Measurements from ENCODE around the gene CEP250. TPM values are rescaled to one million over a fixed set of nuclear protein-coding genes. Genes with fewer than 3 reads are reported as not detected.
A peak's percentile ranks its signal among the peaks of the same experiment; 100 is the strongest.

CEP250 gene
- total and polyA plus RNA-seq, 8 donors = 23.4 to 80.0 (median 71.3) TPM

DNA sequence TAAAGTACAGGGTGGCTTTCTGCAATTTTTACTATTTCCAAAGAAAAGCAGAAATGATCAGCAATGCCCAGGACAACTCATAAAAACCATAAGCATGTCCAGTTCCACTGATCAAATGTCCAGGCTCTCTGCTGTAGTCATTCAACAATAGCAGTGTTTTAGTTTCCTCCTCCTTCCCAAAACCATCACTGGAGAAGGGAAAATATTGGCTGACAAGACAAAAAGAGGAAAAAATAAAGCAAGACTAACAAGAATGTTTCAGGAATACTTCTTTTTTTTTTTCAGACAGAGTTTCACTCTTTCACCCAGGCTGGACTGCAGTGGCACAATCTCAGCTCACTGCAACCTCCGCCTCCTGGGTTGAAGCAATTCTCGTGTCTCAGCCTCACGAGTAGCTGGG is 45.9 kb upstream of the CEP250 start:
- Histone ChIP-seq H3K4me3 (no peak overlapping the region), H3K4me1 (peaks cover 0 to 10% of the 10 kb centered on the region in 2 donors), H3K36me3 (peaks cover 0 to 43% of the 10 kb centered on the region in 2 donors), H3K9me3 (peaks cover 0 to 4% of the 10 kb centered on the region in 2 donors), H3K27ac (no peak overlapping the region), H3K27me3 (no peaks in the 10 kb centered on the region)
- ATAC-seq = no peak
- no peak for DNase-seq
- TF ChIP-seq, protein P1, sequence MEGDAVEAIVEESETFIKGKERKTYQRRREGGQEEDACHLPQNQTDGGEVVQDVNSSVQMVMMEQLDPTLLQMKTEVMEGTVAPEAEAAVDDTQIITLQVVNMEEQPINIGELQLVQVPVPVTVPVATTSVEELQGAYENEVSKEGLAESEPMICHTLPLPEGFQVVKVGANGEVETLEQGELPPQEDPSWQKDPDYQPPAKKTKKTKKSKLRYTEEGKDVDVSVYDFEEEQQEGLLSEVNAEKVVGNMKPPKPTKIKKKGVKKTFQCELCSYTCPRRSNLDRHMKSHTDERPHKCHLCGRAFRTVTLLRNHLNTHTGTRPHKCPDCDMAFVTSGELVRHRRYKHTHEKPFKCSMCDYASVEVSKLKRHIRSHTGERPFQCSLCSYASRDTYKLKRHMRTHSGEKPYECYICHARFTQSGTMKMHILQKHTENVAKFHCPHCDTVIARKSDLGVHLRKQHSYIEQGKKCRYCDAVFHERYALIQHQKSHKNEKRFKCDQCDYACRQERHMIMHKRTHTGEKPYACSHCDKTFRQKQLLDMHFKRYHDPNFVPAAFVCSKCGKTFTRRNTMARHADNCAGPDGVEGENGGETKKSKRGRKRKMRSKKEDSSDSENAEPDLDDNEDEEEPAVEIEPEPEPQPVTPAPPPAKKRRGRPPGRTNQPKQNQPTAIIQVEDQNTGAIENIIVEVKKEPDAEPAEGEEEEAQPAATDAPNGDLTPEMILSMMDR (IDR thresholded peaks at IDR 0.05) = no peak
- intact Hi-C loops (cut with DNase I) = no loop called here

DNA sequence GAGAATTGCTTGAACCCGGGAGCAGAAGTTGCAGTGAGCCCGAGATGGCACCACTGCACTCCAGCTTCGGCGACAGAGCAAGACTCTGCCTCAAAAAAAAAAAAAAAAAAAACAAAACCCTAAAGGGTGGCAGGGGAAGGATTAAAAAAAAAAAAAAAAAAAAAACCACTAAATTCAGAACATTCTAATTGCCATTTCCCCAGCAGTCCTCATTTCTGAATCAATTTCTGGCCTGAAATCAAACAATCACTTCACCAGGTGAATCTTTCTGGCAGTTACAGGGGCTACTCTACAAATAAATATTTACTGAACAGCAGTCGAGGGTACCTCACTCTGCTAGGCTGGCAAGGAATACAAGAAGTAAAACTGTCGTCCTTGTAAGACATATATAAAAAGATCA is 44.8 kb upstream of the CEP250 start:
- Histone ChIP-seq H3K9me3 (peaks cover 0 to 4% of the 10 kb centered on the region in 2 donors), H3K4me1 (peaks cover 0 to 10% of the 10 kb centered on the region in 2 donors), H3K36me3 (peaks cover 0 to 43% of the 10 kb centered on the region in 2 donors), H3K4me3 (peak overlapping the region in 1 of 2 donors; percentile 78), H3K27ac (no peak overlapping the region), H3K27me3 (no peaks in the 10 kb centered on the region)
- ATAC-seq (no peak), DNase-seq (no peak)
- intact Hi-C loops (cut with DNase I) = no loop called here
- TF ChIP-seq, protein P1 (IDR thresholded peaks at IDR 0.05) = no peak

DNA sequence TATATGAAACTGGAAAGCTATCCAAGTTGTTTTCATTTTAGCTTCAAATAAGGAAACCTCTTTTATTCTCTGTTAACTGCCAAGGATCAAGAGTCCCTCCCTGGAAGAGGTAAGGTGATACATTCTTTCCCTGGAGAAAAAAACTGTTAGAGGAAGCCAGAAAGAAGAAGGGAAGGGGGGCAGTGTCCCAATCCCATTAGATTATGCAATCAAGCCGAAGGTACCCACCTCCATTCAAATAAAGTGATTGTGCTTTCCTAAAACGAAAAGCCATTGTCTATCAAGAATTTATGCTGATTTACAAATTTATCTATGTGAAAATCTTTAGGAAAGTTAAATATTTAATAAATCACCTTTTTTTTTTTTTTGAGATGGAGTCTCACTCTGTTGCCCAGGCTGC is 34.1 kb upstream of the CEP250 start:
- intact Hi-C loops (cut with DNase I) = no loop called here
- H3K27me3 ChIP-seq = peaks cover 0 to 25% of the 10 kb centered on the region in 2 donors
- H3K4me3 ChIP-seq = no peak overlapping the region
- H3K9me3 ChIP-seq = no peaks in the 10 kb centered on the region
- H3K36me3 ChIP-seq = no peaks in the 10 kb centered on the region
- no peak overlapping the region for H3K27ac ChIP-seq
- H3K4me1 ChIP-seq = no peaks in the 10 kb centered on the region
- TF ChIP-seq, protein P1 (IDR thresholded peaks at IDR 0.05) = no peak
- ATAC-seq = no peak
- no peak for DNase-seq

DNA sequence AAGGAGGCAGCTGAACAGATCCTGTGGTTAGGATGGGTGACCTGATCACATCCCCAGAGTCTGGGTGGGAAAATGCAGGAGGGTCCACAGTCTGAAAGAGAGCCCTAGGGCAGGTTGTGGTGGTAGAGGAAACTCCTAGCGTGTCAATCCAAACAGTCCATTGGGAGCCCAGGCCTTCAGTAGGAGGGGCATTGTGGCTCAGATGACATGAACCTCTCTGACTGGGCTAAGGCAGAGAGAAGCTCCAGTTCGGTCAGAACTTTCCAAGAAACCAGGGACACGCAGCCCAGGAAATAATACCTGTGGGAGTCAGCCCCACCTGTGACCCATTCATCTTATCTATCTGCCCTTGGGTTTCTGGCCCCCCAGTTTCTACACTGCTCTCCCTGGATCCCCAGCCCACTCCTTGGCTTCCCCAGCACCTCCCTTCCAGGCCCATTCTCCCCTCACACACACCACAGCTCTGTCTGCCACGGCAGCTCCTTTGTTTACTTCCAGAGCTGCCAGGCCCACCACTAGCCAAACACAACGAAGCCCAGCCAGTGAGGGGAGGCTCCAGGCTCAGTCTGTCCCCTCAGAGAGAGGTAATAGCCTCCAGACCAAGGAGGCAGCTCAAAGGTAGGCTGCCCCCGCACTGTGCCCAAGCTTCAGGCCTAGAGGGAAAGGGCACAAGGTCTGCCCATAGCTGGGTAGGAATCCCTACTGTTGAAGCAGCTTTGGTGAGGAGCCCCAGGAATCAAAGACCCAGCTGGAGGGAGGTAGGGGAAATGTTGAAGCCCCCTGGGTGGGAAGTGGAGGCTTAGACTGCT is 23.6 kb upstream of the CEP250 start:
- H3K27ac ChIP-seq = no peak overlapping the region
- no peaks in the 10 kb centered on the region for H3K36me3 ChIP-seq
- DNase-seq (no peak), ATAC-seq (no peak)
- TF ChIP-seq, protein P1 (IDR thresholded peaks at IDR 0.05) = no peak
- H3K4me1 ChIP-seq = no peaks in the 10 kb centered on the region
- intact Hi-C loops (cut with DNase I) = no loop called here
- no peaks in the 10 kb centered on the region for H3K9me3 ChIP-seq
- H3K27me3 ChIP-seq = no peaks in the 10 kb centered on the region
- H3K4me3 ChIP-seq = no peak overlapping the region

DNA sequence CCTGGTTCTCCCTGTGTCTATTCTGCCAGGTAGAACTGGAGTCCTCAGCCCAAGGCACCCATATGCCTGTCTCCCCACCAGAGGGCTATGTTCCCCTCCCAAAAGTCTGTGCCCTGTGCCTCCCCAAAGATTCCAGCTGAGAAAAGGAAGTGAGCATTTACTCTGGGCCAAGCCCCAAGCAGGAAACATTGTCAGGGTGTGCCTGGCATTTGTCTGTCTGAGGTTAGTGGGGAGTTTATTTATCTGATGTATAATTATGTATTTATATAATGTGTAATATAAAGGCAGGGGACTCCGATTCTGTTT is 23.0 kb upstream of the CEP250 start:
- H3K27ac ChIP-seq = no peak overlapping the region
- intact Hi-C loops (cut with DNase I) = no loop called here
- ATAC-seq = no peak

More for the DNA sequence above, 23.0 kb upstream of the CEP250 start:
- peaks cover 0 to 1% of the 10 kb centered on the region in 2 donors for H3K4me1 ChIP-seq
- no peak overlapping the region for H3K4me3 ChIP-seq
- DNase-seq = no peak
- no peaks in the 10 kb centered on the region for H3K36me3 ChIP-seq
- H3K9me3 ChIP-seq = no peaks in the 10 kb centered on the region
- TF ChIP-seq, protein P1 (IDR thresholded peaks at IDR 0.05) = no peak
- no peaks in the 10 kb centered on the region for H3K27me3 ChIP-seq
